Thoracic aorta (tissue), 2 donors: ENCODE results near the gene PCDH8. TPM values are rescaled to one million over a fixed set of nuclear protein-coding genes. Genes with fewer than 3 reads are reported as not detected.
A peak's percentile ranks its signal among the peaks of the same experiment; 100 is the strongest.

Experiments used
- ATAC-seq: fragments of 150-250 bp; one replicate; pipeline ENCODE4 v1.8.0; 2017; ENCODE audit warnings: low read depth; ENCODE audit not compliant: insufficient number of reproducible peaks, low FRiP score
- DNase-seq: peaks from one replicate; pipeline ENCODE4 v3.0.0-alpha.2; 2020; ENCODE audit warnings: low spot score
- H3K27ac ChIP-seq, 2 donors: fragments of 200-600 bp; sonication (generic); 1 replicate in 1 of 2; 2 replicates in 1 of 2; pipeline ENCODE4 v1.5.1; 2016; ENCODE audit warnings: mild to moderate bottlenecking in 2 of 2, moderate library complexity in 2 of 2
- H3K27me3 ChIP-seq: fragments of 200-600 bp; sonication (generic); replicated peaks from 2 replicates; pipeline ENCODE4 v1.6.0; 2016; ENCODE audit warnings: mild to moderate bottlenecking; ENCODE audit not compliant: insufficient read depth
- H3K36me3 ChIP-seq: fragments of 200-600 bp; sonication (generic); one replicate; pipeline ENCODE4 v1.5.1; 2016
- H3K4me1 ChIP-seq, 2 donors: fragments of 200-600 bp; sonication (generic); 1 replicate in 1 of 2; 2 replicates in 1 of 2; pipeline versions ENCODE4 v1.5.1 to v1.6.0; 2016; ENCODE audit warnings: low read depth in 2 of 2, mild to moderate bottlenecking in 1 of 2; ENCODE audit not compliant: control insufficient read depth in 1 of 2
- H3K4me3 ChIP-seq: fragments of 200-600 bp; sonication (generic); 2 replicates; pipeline ENCODE4 v1.5.1; 2016; ENCODE audit warnings: mild to moderate bottlenecking
- H3K9me3 ChIP-seq: fragments of 200-600 bp; sonication (generic); 2 replicates; pipeline ENCODE4 v1.5.1; 2016
- total RNA-seq, 2 donors: library from RNA; depleted of rRNA; stranded (reverse); fragments of >200 nt; gene quantifications; one replicate each; pipeline versions ENCODE4 v1.1.0 to v1.2.3, GENCODE V29; 2016
- TF ChIP-seq, protein P1 (sequence below): fragments of 200-600 bp; sonication (generic); IDR thresholded peaks from one replicate; pipeline ENCODE4 v1.5.1; 2019; ENCODE audit warnings: antibody characterized with exemption

The PCDH8 gene
- total RNA-seq, 2 donors from 2014 or later: not detected

DNA sequence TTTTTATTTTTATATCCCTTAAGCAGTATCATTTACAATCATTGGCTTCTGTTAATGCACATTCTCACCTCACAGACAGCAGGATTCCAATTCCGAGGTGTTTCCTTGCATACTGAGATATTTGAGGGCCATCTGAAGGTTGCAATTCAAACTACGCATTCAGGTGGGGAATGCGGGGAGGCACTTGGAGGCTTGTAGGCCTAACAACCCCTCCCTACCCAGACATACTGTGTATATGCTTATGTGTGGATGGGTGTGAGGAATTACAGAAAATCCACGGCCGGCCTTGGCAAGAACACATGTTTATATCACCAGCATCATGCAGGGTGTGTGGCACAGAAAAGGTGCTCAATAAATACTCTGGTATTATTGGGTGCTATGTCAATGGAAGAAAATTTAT, 43.3 kb upstream of the PCDH8 start:
- DNase-seq (no peak), ATAC-seq (no peak)
- H3K27ac ChIP-seq: no peak overlapping the region
- peaks cover 0 to 10% of the 10 kb centered on the region in 2 donors for H3K4me1 ChIP-seq
- H3K36me3 ChIP-seq: no peaks in the 10 kb centered on the region
- H3K9me3 ChIP-seq: no peaks in the 10 kb centered on the region
- H3K4me3 ChIP-seq: no peak overlapping the region
- H3K27me3 ChIP-seq: no peaks in the 10 kb centered on the region
- TF ChIP-seq, protein P1, sequence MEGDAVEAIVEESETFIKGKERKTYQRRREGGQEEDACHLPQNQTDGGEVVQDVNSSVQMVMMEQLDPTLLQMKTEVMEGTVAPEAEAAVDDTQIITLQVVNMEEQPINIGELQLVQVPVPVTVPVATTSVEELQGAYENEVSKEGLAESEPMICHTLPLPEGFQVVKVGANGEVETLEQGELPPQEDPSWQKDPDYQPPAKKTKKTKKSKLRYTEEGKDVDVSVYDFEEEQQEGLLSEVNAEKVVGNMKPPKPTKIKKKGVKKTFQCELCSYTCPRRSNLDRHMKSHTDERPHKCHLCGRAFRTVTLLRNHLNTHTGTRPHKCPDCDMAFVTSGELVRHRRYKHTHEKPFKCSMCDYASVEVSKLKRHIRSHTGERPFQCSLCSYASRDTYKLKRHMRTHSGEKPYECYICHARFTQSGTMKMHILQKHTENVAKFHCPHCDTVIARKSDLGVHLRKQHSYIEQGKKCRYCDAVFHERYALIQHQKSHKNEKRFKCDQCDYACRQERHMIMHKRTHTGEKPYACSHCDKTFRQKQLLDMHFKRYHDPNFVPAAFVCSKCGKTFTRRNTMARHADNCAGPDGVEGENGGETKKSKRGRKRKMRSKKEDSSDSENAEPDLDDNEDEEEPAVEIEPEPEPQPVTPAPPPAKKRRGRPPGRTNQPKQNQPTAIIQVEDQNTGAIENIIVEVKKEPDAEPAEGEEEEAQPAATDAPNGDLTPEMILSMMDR: no peak

DNA sequence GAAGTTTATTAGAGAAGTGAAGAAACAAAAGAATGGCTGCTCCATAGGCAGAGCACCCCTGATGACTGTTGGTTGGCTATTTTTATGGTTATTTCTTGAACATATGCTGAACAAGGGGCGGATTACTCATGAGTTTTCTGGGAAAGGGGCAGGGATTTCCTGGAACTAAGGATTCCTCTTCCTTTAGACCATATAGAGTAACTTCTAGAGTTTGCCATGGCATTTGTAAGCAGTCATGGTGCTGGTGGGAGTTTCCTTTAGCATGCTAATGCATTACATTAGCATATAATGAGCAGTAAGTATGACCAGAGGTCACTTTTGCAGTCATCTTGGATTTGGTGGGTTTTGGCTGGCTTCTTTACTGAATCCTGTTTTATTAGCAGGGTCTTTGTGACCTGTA, 38.7 kb upstream of the PCDH8 start:
- H3K9me3 ChIP-seq: no peaks in the 10 kb centered on the region
- TF ChIP-seq, protein P1: no peak

GRCh38 chr13:52885141-52885540, 36.7 kb upstream of the PCDH8 start:
- Histone ChIP-seq H3K27me3 (no peaks in the 10 kb centered on the region), H3K27ac (peak overlapping the region; percentile 20 to 60)
- ATAC-seq: no peak

More for the DNA sequence above, 38.7 kb upstream of the PCDH8 start:
- ATAC-seq (no peak), DNase-seq (no peak)
- H3K27ac ChIP-seq: no peak overlapping the region
- H3K4me1 ChIP-seq: peaks cover 3 to 40% of the 10 kb centered on the region in 2 donors
- H3K36me3 ChIP-seq: no peaks in the 10 kb centered on the region
- no peak overlapping the region for H3K4me3 ChIP-seq
- no peaks in the 10 kb centered on the region for H3K27me3 ChIP-seq

GRCh38 chr13:52884429-52885010, 36.1 kb upstream of the PCDH8 start:
- Histone ChIP-seq H3K9me3 (no peaks in the 10 kb centered on the region), H3K27ac (peak overlapping the region; percentile 34 to 60), H3K4me1 (peaks cover 9 to 58% of the 10 kb centered on the region in 2 donors), H3K27me3 (no peaks in the 10 kb centered on the region), H3K4me3 (no peak overlapping the region), H3K36me3 (no peaks in the 10 kb centered on the region)
- ATAC-seq: no peak
- DNase-seq: no peak
- TF ChIP-seq, protein P1: no peak

More at GRCh38 chr13:52885141-52885540, 36.7 kb upstream of the PCDH8 start:
- no peak overlapping the region for H3K4me3 ChIP-seq
- no peaks in the 10 kb centered on the region for H3K36me3 ChIP-seq
- peaks cover 9 to 58% of the 10 kb centered on the region in 2 donors for H3K4me1 ChIP-seq
- TF ChIP-seq, protein P1: no peak
- no peaks in the 10 kb centered on the region for H3K9me3 ChIP-seq
- no peak for DNase-seq

GRCh38 chr13:52882785-52883184, 34.3 kb upstream of the PCDH8 start:
- H3K27ac ChIP-seq: no peak overlapping the region
- H3K27me3 ChIP-seq: no peaks in the 10 kb centered on the region
- TF ChIP-seq, protein P1: no peak
- no peak for ATAC-seq
- no peak overlapping the region for H3K4me3 ChIP-seq
- H3K4me1 ChIP-seq: peaks cover 9 to 48% of the 10 kb centered on the region in 2 donors
- H3K9me3 ChIP-seq: no peaks in the 10 kb centered on the region
- DNase-seq: no peak
- no peaks in the 10 kb centered on the region for H3K36me3 ChIP-seq
